ENCODE results near the gene ARID1A.
A peak's percentile ranks its signal among the peaks of the same experiment; 100 is the strongest.
"Not testable (repeated sequence)": the region's sequence is repeated elsewhere in the genome, so short reads cannot be mapped to it uniquely, and the experiment has no call there.

Gene ARID1A

DNA sequence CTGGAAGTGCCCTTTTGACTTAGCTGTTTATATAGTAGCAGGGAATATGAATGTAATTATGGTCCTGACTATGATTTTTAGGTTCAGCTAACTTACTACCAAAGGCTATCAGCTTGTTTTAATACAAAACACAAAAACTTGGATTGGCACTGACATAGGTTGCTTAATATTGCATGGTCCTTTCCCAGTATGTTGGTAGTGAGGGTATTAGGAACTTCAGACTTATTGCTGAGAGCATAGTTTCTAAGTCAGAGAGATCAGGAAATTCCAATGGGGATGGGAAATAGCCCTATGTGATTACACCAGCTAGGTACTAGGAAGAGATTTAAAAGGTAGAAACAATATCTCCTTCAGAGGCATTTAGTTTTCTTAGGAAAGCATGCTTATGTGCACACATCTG, 7.7 kb downstream of the ARID1A start:
- Histone ChIP-seq H2AFZ (ENCODE audit: low read length) (no peak overlapping the region), H3K27me3 (ENCODE audit: insufficient read depth, low read length, poor library complexity, severe bottlenecking) (no peaks in the 10 kb centered on the region), H3K9me2 (replicated peaks; ENCODE audit: low read depth, low read length) (no peaks in the 10 kb centered on the region), H3K4me1 (ENCODE audit: insufficient read depth, low read length, poor library complexity, severe bottlenecking) (peaks cover 83% of the 10 kb centered on the region), H3K9ac (ENCODE audit: low read depth, low read length, poor library complexity, severe bottlenecking) (peak overlapping the region; percentile 96), H3K4me3 (ENCODE audit: low read length, poor library complexity, severe bottlenecking) (peak overlapping the region; percentile 80), H3F3A (ENCODE audit: low read depth) (no peaks in the 10 kb centered on the region), H3K9me3 (ENCODE audit: insufficient read depth, low read depth, low read length) (no peaks in the 10 kb centered on the region), H3K36me3 (ENCODE audit: insufficient read depth, low read length) (peaks cover 18% of the 10 kb centered on the region; the same call in 1 of the 2 replicates), H3K4me2 (ENCODE audit: low read depth, low read length, poor library complexity, severe bottlenecking) (peak overlapping the region; percentile 89), H4K20me1 (ENCODE audit: insufficient read depth, low read length, poor library complexity, severe bottlenecking) (peaks cover 98% of the 10 kb centered on the region), H3K79me2 (ENCODE audit: insufficient read depth, low read length) (peaks cover 100% of the 10 kb centered on the region)
- TF ChIP-seq, protein P1, sequence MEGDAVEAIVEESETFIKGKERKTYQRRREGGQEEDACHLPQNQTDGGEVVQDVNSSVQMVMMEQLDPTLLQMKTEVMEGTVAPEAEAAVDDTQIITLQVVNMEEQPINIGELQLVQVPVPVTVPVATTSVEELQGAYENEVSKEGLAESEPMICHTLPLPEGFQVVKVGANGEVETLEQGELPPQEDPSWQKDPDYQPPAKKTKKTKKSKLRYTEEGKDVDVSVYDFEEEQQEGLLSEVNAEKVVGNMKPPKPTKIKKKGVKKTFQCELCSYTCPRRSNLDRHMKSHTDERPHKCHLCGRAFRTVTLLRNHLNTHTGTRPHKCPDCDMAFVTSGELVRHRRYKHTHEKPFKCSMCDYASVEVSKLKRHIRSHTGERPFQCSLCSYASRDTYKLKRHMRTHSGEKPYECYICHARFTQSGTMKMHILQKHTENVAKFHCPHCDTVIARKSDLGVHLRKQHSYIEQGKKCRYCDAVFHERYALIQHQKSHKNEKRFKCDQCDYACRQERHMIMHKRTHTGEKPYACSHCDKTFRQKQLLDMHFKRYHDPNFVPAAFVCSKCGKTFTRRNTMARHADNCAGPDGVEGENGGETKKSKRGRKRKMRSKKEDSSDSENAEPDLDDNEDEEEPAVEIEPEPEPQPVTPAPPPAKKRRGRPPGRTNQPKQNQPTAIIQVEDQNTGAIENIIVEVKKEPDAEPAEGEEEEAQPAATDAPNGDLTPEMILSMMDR (conservative IDR thresholded peaks at IDR 0.05; ENCODE audit: low read length) = no peak
- TF ChIP-seq EZH2phosphoT487 (IDR thresholded peaks at IDR 0.05; ENCODE audit: borderline replicate concordance) = no peak

DNA sequence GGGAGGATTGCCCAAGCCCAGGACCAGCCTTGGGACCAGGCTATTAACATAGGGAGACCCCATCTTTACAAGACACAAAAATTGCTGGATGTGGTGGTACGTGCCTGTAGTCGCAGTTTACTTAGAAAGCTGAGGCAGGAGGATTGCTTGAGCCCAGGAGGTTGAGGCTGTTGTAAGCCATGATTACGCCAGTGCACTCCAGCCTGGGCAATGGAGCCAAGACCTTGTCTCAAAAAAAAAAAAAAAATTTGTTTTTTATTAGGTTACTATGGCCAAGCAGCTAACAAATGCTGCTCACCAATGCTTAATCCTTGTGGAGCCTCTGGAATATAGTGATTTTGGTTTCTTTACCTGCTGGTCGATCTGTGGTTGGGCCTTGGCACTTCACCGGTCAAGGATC, 8.8 kb downstream of the ARID1A start:
- Histone ChIP-seq H3K9me2 (replicated peaks; ENCODE audit: low read depth, low read length) (no peaks in the 10 kb centered on the region), H4K20me1 (ENCODE audit: insufficient read depth, low read length, poor library complexity, severe bottlenecking) (peaks cover 98% of the 10 kb centered on the region), H3K4me1 (ENCODE audit: insufficient read depth, low read length, poor library complexity, severe bottlenecking) (peaks cover 71% of the 10 kb centered on the region), H3K79me2 (ENCODE audit: insufficient read depth, low read length) (peaks cover 100% of the 10 kb centered on the region), H3K4me3 (ENCODE audit: low read length, poor library complexity, severe bottlenecking) (peak overlapping the region; percentile 80), H3K27me3 (ENCODE audit: insufficient read depth, low read length, poor library complexity, severe bottlenecking) (no peaks in the 10 kb centered on the region), H3K9ac (ENCODE audit: low read depth, low read length, poor library complexity, severe bottlenecking) (peak overlapping the region; percentile 96), H2AFZ (ENCODE audit: low read length) (no peak overlapping the region), H3K36me3 (ENCODE audit: insufficient read depth, low read length) (peaks cover 29% of the 10 kb centered on the region; the same call in 1 of the 2 replicates), H3F3A (ENCODE audit: low read depth) (no peaks in the 10 kb centered on the region), H3K4me2 (ENCODE audit: low read depth, low read length, poor library complexity, severe bottlenecking) (peak overlapping the region; percentile 89), H3K9me3 (ENCODE audit: insufficient read depth, low read depth, low read length) (no peaks in the 10 kb centered on the region)
- TF ChIP-seq, protein P1 (conservative IDR thresholded peaks at IDR 0.05; ENCODE audit: low read length) = no peak
- TF ChIP-seq EZH2phosphoT487 (IDR thresholded peaks at IDR 0.05; ENCODE audit: borderline replicate concordance) = no peak

DNA sequence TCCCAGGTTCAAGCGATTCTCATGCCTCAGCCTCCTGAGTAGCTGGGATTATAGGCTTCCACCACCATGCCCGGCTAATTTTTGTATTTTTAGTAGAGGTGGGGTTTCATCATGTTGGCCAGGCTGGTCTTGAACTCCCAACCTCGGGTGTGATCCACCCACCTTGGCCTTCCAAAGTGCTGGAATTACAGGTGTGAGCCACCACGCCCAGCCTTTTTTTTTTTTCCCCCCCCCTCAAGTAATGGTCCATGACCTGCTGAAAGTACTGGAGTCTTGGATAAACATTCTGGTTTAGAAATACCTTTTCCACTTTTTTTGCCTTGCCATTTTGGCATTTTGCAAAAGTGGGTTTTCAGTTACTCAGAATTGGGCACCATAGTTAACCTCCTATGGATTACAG, 9.4 kb downstream of the ARID1A start:
- H3K9me3 ChIP-seq (ENCODE audit: insufficient read depth, low read depth, low read length); H3K9me2 ChIP-seq (replicated peaks; ENCODE audit: low read depth, low read length); H3K27me3 ChIP-seq (ENCODE audit: insufficient read depth, low read length, poor library complexity, severe bottlenecking); H3F3A ChIP-seq (ENCODE audit: low read depth); H2AFZ ChIP-seq (ENCODE audit: low read length): not testable (repeated sequence)
- peaks cover 100% of the 10 kb centered on the region for H3K79me2 ChIP-seq (ENCODE audit: insufficient read depth, low read length)
- peak overlapping the region; percentile 89 for H3K4me2 ChIP-seq (ENCODE audit: low read depth, low read length, poor library complexity, severe bottlenecking)
- peak overlapping the region; percentile 80 for H3K4me3 ChIP-seq (ENCODE audit: low read length, poor library complexity, severe bottlenecking)
- peaks cover 65% of the 10 kb centered on the region for H3K4me1 ChIP-seq (ENCODE audit: insufficient read depth, low read length, poor library complexity, severe bottlenecking)
- H3K36me3 ChIP-seq (ENCODE audit: insufficient read depth, low read length) = peaks cover 31% of the 10 kb centered on the region; the same call in 1 of the 2 replicates
- H3K9ac ChIP-seq (ENCODE audit: low read depth, low read length, poor library complexity, severe bottlenecking) = peak overlapping the region; percentile 21
- peaks cover 93% of the 10 kb centered on the region for H4K20me1 ChIP-seq (ENCODE audit: insufficient read depth, low read length, poor library complexity, severe bottlenecking)

DNA sequence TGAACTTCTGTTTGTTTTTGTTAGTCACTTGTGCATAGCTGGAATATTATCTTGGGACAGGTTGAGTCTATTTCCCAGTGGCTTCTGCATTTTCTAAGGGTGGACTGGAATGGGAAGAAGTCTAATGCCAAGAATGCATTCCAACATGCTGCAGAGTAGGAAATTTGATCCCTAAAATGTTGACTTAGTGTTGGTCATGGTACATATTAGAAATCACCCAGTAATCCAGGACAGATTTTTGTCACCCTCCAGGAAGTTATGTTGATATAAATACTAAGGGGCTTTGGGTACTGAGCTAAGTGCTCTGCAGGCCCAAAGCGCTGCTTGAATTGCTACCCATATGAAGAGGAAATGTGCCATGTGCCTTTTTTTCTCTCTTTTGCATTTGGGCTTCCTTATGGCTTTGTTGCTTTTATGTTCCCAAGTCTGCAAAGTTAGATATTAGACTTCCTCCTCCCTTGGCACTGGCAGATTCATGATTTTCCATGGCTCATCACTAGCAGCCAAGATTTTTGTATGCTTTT, 10.0 kb downstream of the ARID1A start:
- Histone ChIP-seq H3K27me3 (ENCODE audit: insufficient read depth, low read length, poor library complexity, severe bottlenecking) (no peaks in the 10 kb centered on the region), H3K4me1 (ENCODE audit: insufficient read depth, low read length, poor library complexity, severe bottlenecking) (peaks cover 59% of the 10 kb centered on the region), H3F3A (ENCODE audit: low read depth) (no peaks in the 10 kb centered on the region), H3K4me2 (ENCODE audit: low read depth, low read length, poor library complexity, severe bottlenecking) (peak overlapping the region; percentile 89), H4K20me1 (ENCODE audit: insufficient read depth, low read length, poor library complexity, severe bottlenecking) (peaks cover 93% of the 10 kb centered on the region), H3K79me2 (ENCODE audit: insufficient read depth, low read length) (peaks cover 100% of the 10 kb centered on the region), H3K4me3 (ENCODE audit: low read length, poor library complexity, severe bottlenecking) (peak overlapping the region; percentile 67), H3K9ac (ENCODE audit: low read depth, low read length, poor library complexity, severe bottlenecking) (peak overlapping the region; percentile 21), H3K36me3 (ENCODE audit: insufficient read depth, low read length) (peaks cover 36% of the 10 kb centered on the region), H3K9me2 (replicated peaks; ENCODE audit: low read depth, low read length) (no peaks in the 10 kb centered on the region), H3K9me3 (ENCODE audit: insufficient read depth, low read depth, low read length) (no peaks in the 10 kb centered on the region), H2AFZ (ENCODE audit: low read length) (no peak overlapping the region)
- no peak for TF ChIP-seq EZH2phosphoT487 (IDR thresholded peaks at IDR 0.05; ENCODE audit: borderline replicate concordance)
- TF ChIP-seq, protein P1 (conservative IDR thresholded peaks at IDR 0.05; ENCODE audit: low read length) = no peak
